A549 treated with ZK216348 at 1 μM for 4 hours (cell line): Measurements from ENCODE around the gene CCND3. TPM values are rescaled to one million over a fixed set of nuclear protein-coding genes. Genes with fewer than 3 reads are reported as not detected.

Experiments
- total RNA-seq: library from RNA; stranded (reverse); fragments of 200-300 nt; extraction: Qiagen RNA extraction; gene quantifications from 5 replicates; pipeline ENCODE4 v1.2.3, GENCODE V29; 2022; ENCODE audit warnings: low read depth

CCND3 gene
- 109 to 184 TPM (median 176 TPM) in 5 replicates for total RNA-seq

GRCh38 chr6:41941280-41942066 is at the start of gene CCND3:
Gene CCND3, minus strand, starts transcription at chr6:41941808. Its CDS starts 159 bp downstream, at chr6:41941649.

GRCh38 chr6:41920921-41921711 is 20.5 kb downstream of the CCND3 start, which contains the start of the genes BYSL and MED20:
Gene BYSL, plus strand, starts transcription at chr6:41921499. Its CDS starts 64 bp downstream, at chr6:41921563.
Gene MED20, minus strand, starts transcription at chr6:41921139. Its CDS starts 121 bp downstream, at chr6:41921018.

GRCh38 chr6:41895300-41896233 is 46.0 kb downstream of the CCND3 start, which contains the start of gene USP49:
Gene USP49, minus strand, starts transcription at chr6:41895375. Its CDS starts 88,392 bp downstream, at chr6:41806983.

Other genes with a start within 250 kb of the CCND3 start
- 2.7 to 7.4 TPM (median 6.8 TPM) in 5 replicates for gene TFEB, start 206.2 kb downstream of the CCND3 start, total RNA-seq
- gene PGC, start 194.4 kb downstream of the CCND3 start, total RNA-seq = not detected in 5 replicates
- 1.5 to 3.3 TPM (median 2.3 TPM) in 5 replicates for gene FRS3, start 161.9 kb downstream of the CCND3 start, total RNA-seq
- 0.70 to 1.6 TPM (median 1.1 TPM) in 4 of 5 replicates, not detected in the other for gene PRICKLE4, start 161.0 kb downstream of the CCND3 start, total RNA-seq
- 266 to 344 TPM (median 296 TPM) in 5 replicates for gene TOMM6, start 154.1 kb downstream of the CCND3 start, total RNA-seq
- 0.74 to 1.9 TPM (median 1.2 TPM) in 5 replicates for gene USP49, start 46.4 kb downstream of the CCND3 start, total RNA-seq
- gene MED20, start 20.7 kb downstream of the CCND3 start, total RNA-seq = 12.5 to 15.5 TPM (median 13.0 TPM) in 5 replicates
- 28.0 to 48.2 TPM (median 41.2 TPM) in 5 replicates for gene BYSL, start 20.3 kb downstream of the CCND3 start, total RNA-seq
- gene TAF8, start 108.7 kb upstream of the CCND3 start, total RNA-seq = 9.4 to 16.2 TPM (median 15.3 TPM) in 5 replicates
- 1.3 to 2.6 TPM (median 1.9 TPM) in 5 replicates for gene C6orf132, start 200.8 kb upstream of the CCND3 start, total RNA-seq
- not detected in 5 replicates for gene GUCA1A, start 231.6 kb upstream of the CCND3 start, total RNA-seq